Measurements from ENCODE around the gene ZNF343. TPM values are rescaled to one million over a fixed set of nuclear protein-coding genes. Genes with fewer than 3 reads are reported as not detected.

Gene ZNF343
- total and polyA plus RNA-seq, 10 of the 15 experiments (the other 5 are each of a cell fraction or from before 2014, with no cell fraction given): 1.3 to 11.1 (median 9.0) TPM

DNA sequence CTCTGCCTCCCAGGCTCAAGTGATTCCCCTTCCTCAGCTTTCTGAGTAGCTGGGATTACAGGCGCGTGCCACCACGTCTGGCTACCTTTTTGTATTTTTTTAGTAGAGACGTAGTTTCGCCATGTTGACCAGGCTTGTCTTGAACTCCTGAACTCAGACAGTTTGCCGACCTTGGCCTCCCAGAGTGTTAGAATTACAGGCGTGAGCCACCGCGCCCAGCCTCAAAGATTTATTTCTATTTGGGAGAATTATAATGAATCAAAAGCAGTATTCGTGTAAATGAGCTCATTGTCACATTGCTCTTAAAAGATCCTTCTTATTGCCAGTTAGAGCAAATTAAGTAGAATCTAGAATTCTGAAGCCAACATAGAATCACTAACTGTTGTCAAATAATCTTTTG is 9.4 kb upstream of the ZNF343 start:
- in situ Hi-C loops (cut with MboI): no loop called here
- ChIA-PET POLR2A (interaction anchor here (0.6 kb wide), 1 partner anchor 133 kb away, joined by 5 read pairs; no protein-coding TSS in a partner anchor), SMC1A (ENCODE audit: uncharacterized antibody, unreplicated experiment) (no interaction called here), CTCF (interaction anchor here (1.1 kb wide), 1 partner anchor 9 kb away, joined by 3 read pairs; no protein-coding TSS in a partner anchor), RAD21 (ENCODE audit: unreplicated experiment) (no interaction called here)
- DNase-seq (ENCODE audit: low read depth, low spot score) (no peak), FAIRE-seq (no peak), ATAC-seq (no peak)
- Histone ChIP-seq H3K9ac (ENCODE audit: control insufficient read depth, insufficient read depth, low read length) (no peak overlapping the region), H3K4me3 (no peak overlapping the region), H3K27me3 (replicated peaks in 1 of 2; ENCODE audit: control insufficient read depth in 2 of 2, insufficient read depth in 2 of 2, low read length in 1 of 2) (peaks cover 2 to 4% of the 10 kb centered on the region in 2 experiments; a peak in 3 of 4 replicates), H3K27ac (ENCODE audit: control insufficient read depth, insufficient read depth) (no peak overlapping the region), H3K4me1 (ENCODE audit: control insufficient read depth, insufficient read depth, low read length) (no peaks in the 10 kb centered on the region), H3K4me2 (ENCODE audit: control insufficient read depth, insufficient read depth) (no peak overlapping the region), H4K20me1 (ENCODE audit: control insufficient read depth, insufficient read depth) (no peaks in the 10 kb centered on the region), H3K36me3 (ENCODE audit: control insufficient read depth in 2 of 2, insufficient read depth in 2 of 2, low read length in 1 of 2) (no peaks in the 10 kb centered on the region), H2AFZ (ENCODE audit: control insufficient read depth, low read depth, low read length) (no peak overlapping the region), H3K79me2 (ENCODE audit: control insufficient read depth, insufficient read depth, low read length) (no peaks in the 10 kb centered on the region), H3K9me3 (replicated peaks; ENCODE audit: control insufficient read depth, insufficient read depth, low read length) (no peaks in the 10 kb centered on the region)
- TF ChIP-seq, protein P1, sequence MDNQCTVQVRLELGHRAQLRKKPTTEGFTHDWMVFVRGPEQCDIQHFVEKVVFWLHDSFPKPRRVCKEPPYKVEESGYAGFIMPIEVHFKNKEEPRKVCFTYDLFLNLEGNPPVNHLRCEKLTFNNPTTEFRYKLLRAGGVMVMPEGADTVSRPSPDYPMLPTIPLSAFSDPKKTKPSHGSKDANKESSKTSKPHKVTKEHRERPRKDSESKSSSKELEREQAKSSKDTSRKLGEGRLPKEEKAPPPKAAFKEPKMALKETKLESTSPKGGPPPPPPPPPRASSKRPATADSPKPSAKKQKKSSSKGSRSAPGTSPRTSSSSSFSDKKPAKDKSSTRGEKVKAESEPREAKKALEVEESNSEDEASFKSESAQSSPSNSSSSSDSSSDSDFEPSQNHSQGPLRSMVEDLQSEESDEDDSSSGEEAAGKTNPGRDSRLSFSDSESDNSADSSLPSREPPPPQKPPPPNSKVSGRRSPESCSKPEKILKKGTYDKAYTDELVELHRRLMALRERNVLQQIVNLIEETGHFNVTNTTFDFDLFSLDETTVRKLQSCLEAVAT (IDR thresholded peaks at IDR 0.05): no peak
- no peak for TF ChIP-seq EGR1 (IDR thresholded peaks at IDR 0.05; ENCODE audit: borderline replicate concordance in 1 of 2, low read depth in 2 of 2, low read length in 2 of 2)
- TF ChIP-seq, protein P2, sequence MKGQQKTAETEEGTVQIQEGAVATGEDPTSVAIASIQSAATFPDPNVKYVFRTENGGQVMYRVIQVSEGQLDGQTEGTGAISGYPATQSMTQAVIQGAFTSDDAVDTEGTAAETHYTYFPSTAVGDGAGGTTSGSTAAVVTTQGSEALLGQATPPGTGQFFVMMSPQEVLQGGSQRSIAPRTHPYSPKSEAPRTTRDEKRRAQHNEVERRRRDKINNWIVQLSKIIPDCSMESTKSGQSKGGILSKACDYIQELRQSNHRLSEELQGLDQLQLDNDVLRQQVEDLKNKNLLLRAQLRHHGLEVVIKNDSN (IDR thresholded peaks at IDR 0.05; ENCODE audit: borderline replicate concordance, extremely low read length, insufficient read depth, low read depth, low read length): no peak
- TF ChIP-seq ASH2L (IDR thresholded peaks at IDR 0.05; ENCODE audit: borderline replicate concordance, low read depth): no peak
- TF ChIP-seq ETV6 (conservative IDR thresholded peaks at IDR 0.05 in 1 of 2, IDR thresholded peaks at IDR 0.05 in 1 of 2; ENCODE audit: borderline replicate concordance in 1 of 2, low read depth in 1 of 2): no peak
- TF ChIP-seq, protein P3, sequence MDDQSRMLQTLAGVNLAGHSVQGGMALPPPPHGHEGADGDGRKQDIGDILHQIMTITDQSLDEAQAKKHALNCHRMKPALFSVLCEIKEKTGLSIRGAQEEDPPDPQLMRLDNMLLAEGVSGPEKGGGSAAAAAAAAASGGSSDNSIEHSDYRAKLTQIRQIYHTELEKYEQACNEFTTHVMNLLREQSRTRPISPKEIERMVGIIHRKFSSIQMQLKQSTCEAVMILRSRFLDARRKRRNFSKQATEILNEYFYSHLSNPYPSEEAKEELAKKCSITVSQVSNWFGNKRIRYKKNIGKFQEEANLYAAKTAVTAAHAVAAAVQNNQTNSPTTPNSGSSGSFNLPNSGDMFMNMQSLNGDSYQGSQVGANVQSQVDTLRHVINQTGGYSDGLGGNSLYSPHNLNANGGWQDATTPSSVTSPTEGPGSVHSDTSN (IDR thresholded peaks at IDR 0.05; ENCODE audit: insufficient replicate concordance, low read depth, low read length): no peak
- no peak for TF ChIP-seq SREBF2 (IDR thresholded peaks at IDR 0.05; ENCODE audit: low read length)
- TF ChIP-seq PML (IDR thresholded peaks at IDR 0.05; ENCODE audit: low read length): no peak
- no peak for TF ChIP-seq SIX5 (IDR thresholded peaks at IDR 0.05; ENCODE audit: low read depth, low read length, severe bottlenecking)
- TF ChIP-seq HDAC6 (IDR thresholded peaks at IDR 0.05; ENCODE audit: unreplicated experiment): no peak
- no peak for TF ChIP-seq MXI1 (IDR thresholded peaks at IDR 0.05; ENCODE audit: low read depth, low read length)
- no peak for TF ChIP-seq CHD2 (IDR thresholded peaks at IDR 0.05; ENCODE audit: borderline replicate concordance, low read depth, low read length)
- TF ChIP-seq YY1 (IDR thresholded peaks at IDR 0.05; ENCODE audit: low read depth, low read length): no peak
- TF ChIP-seq POLR2A (IDR thresholded peaks at IDR 0.05; ENCODE audit: low read depth, low read length): no peak
- TF ChIP-seq MTA2 (IDR thresholded peaks at IDR 0.05; ENCODE audit: low read depth): no peak
- no peak for TF ChIP-seq SRF (IDR thresholded peaks at IDR 0.05; ENCODE audit: low read depth in 2 of 2, low read length in 2 of 2)
- 75% methylated on average over 10 of the region's 10 CpGs for WGBS (ENCODE audit: insufficient coverage, insufficient replicate concordance, low lambda C conversion rate, missing lambda C conversion rate)
- intact Hi-C loops (cut with micrococcal nuclease; ENCODE audit: unreplicated experiment): no loop called here
- no TSS peak for BruUV-seq (replicated peaks)
